Retina (tissue), 1 donor: Measurements from ENCODE around the gene BARX1.
A peak's percentile ranks its signal among the peaks of the same experiment; 100 is the strongest.

Experiments used
- DNase-seq: peaks from one replicate; pipeline ENCODE4 v3.0.0-alpha.2; 2016

Gene BARX1

DNA sequence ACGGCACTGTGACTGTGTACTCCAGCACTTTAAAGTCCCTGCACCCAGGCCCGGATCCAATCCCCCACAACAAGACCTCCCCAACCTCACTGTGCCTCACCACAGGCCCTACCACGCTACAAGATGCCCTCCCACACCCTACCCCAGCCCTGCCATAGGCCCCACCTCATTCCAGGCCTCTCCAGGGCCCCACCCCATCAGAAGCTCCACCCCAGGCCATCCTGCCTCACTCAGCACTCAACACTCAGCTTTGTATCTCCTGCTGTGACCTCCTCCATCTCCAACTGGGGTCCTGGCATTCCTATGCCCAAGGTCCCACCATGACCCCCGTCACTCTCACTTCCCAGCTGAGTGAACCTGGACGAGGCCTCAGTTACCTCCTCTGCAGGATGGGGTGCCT lies 38.8 kb downstream of the BARX1 start:
- DNase-seq = no peak

DNA sequence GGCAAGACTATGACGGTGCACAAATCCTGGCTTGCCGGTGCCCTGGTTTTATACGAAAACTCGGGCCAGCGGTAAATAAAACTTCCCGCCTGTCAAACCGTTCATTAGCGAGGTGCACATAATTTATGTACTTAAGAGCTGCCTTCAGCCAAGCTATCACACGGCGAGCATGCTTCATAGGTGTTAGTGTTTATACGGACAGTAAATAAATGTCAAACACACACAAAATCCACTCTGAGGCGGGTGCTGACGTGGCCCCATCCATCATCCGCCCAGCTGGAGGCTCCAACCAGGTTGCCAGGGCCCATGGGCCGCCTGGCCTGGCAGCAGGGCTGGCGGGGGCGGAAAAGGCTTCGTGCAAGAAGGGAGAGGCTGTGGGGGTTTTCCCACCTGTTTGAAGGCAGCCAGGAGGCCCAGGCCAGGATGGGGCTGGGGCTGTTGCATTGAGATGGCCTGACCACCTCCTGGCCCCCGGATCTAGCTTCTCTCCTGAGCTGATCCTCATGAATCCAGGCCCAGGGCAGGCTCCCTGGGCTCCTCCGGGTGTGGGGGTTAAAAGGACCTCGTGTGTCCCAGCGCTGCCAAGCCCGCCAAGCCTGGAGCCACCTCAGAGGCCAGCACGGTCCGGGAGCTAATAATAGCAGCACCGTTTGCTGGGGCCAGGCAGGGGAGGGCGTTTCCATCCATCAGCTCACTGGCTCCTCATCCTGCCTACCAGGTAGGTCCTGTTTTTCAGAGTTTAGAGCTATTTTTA lies 43.2 kb downstream of the BARX1 start:
- no peak for DNase-seq

DNA sequence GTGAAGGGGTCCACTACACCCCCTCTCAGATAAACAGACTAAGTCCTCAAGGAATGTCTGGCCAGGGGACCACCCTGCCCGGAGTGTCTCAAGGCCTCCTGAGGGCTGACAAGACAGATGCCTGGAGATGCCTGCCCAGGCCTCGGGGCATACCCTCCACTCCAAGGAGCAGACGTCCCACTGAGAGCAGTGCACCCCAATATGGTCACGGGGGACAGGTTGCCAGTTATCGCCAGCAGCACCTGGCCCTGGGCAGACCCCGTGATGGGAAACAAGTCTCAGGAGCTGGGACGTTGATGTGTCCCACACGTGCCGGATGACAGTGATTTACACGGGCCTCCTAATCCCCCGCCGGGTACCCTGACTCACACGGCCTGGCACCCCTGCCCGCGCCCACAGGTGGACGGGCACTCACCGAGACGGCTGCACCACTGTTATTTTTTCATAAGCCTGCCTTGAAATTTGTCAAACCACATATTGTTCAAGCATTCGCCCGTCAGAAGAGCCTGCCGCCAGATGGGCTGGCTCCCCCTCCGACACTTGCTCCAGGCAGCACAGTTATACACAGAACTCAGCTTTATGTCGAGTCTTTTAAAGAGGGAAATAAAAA lies 43.9 kb downstream of the BARX1 start:
- no peak for DNase-seq

- DNase-seq = no peak
These were observed 44.6 kb downstream of the BARX1 start for GRCh38 chr9:93910598-93910997.

DNA sequence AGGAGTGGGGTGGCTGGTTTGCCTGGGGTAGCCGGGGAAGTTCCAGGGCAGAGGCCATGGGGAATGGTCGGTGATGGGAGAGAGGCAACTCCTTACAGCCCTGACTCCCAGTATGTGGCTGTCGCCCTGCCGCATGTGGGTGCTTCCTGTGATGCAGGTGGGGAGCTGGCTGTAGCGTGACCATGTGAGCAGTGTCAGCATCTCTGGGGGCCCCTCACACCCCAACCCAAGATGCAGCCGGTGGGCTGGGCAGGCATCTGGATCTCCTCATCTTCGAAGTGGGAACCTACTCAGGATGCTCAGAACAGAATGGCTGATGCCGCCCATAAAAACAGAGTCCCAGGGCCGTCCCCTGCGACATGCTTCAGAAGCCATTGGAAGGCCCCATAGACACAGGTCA lies 45.0 kb downstream of the BARX1 start:
- no peak for DNase-seq

DNA sequence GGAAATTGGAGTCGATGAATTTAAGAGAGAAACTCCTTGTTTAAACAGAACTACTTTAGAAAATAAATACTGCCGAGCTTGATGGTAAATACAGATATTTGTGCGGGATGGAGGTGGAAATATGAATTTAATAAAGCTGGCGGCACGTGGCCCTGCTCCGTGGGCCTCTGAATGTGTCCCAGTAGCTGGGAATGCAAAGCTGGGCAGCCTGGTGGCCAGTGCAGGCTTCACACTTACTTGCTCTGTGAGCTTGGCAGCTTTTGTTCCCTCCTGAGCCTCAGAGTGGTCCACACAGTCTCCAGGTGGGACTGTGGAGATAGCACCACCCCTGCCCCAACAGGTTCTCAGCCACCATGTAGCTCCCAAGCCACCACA lies 45.9 kb downstream of the BARX1 start:
- DNase-seq = no peak

- DNase-seq = peak; percentile 56
These were observed 46.4 kb downstream of the BARX1 start for GRCh38 chr9:93908591-93909241.

DNA sequence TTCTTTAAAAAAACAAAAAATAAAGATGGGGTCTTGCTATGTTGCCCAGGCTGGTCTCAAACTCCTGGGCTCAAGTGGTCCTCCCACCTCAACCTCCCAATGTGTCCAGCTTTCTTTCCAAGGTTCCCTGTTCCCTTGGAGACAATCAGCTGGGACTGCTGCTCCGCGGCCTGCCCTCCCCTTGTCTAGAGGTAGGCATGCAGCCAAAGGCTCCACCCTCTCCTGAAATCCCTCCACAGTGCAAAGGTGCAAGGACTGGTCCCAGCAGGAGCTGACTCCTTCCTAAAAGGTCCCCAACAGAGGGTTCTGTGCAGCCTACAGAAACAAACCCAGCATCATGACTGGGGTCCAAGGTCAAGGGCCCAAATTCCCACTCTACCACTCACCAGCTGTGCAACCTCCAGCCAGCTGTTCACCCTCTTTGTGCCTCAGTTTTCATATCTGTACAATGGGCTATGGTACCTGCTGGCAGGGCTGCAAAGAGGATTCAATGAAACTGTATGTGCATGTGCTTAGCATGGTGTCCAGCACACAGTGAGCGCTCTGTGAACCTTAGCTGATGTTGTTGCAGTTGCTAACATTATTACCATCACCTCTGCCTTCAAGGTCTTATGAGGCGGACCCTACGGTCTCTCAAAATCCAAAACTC lies 47.5 kb downstream of the BARX1 start:
- DNase-seq = no peak

DNA sequence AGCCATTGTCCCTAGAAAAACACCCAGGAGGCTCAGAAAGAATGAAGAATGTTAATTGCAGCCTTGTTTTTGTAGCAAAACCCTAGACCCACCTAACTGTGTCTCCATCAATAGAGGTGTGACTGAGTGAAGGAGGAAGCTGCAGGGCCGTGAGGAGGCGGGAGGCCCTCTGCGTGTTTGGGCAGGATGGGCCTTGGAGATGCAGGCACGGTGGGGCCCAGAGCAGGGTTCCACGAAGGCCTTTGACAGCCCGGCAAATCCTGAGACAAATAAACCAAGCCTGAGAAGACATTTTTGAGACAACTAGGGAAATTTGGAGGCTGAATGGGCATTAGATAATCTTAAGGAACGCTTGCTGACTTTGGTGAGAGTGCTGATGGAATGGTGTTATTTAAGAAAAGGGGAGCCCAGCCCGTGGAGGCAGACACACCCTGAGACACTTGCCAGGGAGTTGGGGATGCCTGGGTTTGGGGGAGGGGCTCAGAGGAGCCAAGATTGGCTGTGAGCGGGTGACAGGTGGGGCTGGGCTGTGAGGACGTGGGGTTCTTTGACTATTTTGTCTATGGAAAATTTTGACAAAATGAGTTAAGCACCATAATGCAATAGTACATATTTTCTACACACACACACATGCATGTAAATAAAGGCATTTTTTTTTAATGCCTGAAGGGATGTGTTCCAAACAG lies 48.8 kb downstream of the BARX1 start:
- DNase-seq = no peak

- DNase-seq = no peak
These were observed 49.6 kb downstream of the BARX1 start for GRCh38 chr9:93905473-93906133.

- DNase-seq = no peak
These were observed 50.3 kb downstream of the BARX1 start for GRCh38 chr9:93904649-93905472.

DNA sequence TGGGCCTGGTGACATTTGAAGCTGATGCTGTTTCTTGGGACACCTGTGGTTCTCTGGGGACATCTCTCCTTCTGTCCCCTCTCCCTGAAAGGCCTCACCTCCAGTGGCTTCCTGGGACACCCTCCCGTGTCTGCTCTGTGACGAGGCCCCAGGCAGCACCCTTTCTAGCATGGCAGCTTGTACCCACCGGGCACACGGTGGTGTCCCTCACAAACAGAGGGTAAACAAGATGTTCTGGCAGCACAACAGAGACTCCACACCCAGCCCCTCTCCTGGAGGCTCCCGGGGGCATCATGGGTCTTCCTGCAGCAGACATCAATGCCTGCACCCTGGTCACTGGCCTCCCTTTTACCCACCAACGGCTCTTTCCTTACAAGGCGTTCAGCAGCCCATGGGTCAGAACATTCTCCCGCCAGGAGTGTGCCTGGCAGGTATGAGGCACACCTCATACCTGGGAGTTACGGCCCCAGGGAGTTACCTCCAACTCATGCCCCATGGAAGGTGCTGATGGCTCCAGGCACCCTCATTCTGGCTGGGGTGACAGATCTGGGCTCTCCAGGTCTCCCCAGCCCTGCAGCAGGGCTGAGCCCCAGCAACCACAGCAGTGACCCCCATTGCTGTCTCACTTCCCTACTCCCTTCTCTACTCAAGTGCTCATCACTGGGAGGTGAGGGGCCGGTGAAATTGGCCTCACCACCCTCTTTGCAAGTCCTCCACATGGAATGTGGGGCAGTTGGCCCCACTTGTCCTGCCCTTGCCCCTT lies 51.1 kb downstream of the BARX1 start:
- no peak for DNase-seq

- no peak for DNase-seq
These were observed 52.1 kb downstream of the BARX1 start for GRCh38 chr9:93902780-93903655.

- no peak for DNase-seq
These were observed 52.9 kb downstream of the BARX1 start for GRCh38 chr9:93902051-93902779.
